ENCODE data around the gene FAF2.
"Not testable (repeated sequence)": the region's sequence is repeated elsewhere in the genome, so short reads cannot be mapped to it uniquely, and the experiment has no call there.

The FAF2 gene, protein sequence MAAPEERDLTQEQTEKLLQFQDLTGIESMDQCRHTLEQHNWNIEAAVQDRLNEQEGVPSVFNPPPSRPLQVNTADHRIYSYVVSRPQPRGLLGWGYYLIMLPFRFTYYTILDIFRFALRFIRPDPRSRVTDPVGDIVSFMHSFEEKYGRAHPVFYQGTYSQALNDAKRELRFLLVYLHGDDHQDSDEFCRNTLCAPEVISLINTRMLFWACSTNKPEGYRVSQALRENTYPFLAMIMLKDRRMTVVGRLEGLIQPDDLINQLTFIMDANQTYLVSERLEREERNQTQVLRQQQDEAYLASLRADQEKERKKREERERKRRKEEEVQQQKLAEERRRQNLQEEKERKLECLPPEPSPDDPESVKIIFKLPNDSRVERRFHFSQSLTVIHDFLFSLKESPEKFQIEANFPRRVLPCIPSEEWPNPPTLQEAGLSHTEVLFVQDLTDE

GRCh38 chr5:176447978-176448608 is at the start of gene FAF2:
Gene FAF2, plus strand, starts transcription at chr5:176448385. Its CDS starts 23 bp downstream, at chr5:176448408.
- DNase-seq: peak; percentile 97 to 99

- DNase-seq: no peak
Measured at GRCh38 chr5:176400382-176401156, 47.6 kb upstream of the FAF2 start.

DNA sequence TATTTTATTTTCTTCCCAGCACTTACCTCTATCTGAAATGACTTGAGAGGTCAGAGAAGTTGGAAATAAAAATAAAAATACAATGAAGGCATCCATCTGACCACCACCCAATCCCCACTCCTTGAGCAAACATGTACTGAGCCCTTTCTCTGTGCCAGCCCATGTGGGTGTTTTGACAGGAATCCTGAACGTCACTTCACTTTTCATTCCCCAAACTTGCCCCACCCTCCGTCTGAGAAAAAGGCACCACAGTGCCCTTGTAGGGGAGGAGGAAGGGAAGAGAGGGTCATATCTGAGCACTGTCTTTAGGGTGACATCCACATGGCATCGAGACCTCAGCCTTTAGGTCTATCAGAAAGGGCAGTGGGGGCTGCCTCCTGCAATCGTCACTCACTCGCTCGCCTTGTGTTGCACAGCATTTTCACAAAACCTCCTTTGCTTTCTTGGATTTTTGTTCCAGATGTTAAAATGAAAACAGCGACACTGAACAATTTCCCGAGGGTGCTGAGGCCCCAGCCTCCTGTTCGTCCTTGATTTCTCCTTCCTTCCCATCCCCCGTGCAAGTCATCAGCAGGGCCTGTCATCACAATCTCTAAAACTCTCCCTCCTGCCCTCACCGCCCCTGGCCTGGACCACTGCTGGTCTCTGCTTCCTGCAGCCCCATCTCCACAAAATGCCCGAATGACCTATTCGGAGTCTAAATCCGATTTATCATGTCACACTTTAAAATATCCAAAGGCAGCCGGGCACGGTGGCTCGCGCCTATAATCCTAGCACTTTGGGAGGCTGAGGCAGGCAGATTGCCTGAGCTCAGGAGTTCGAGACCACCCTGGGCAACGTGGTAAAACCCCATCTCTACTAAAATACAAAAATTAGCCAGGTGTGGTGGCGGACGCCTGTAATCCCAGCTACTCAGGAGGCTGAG is 46.6 kb upstream of the FAF2 start:
- no peak for DNase-seq

- no peak for DNase-seq
Measured at GRCh38 chr5:176405656-176406435, 42.3 kb upstream of the FAF2 start.

DNA sequence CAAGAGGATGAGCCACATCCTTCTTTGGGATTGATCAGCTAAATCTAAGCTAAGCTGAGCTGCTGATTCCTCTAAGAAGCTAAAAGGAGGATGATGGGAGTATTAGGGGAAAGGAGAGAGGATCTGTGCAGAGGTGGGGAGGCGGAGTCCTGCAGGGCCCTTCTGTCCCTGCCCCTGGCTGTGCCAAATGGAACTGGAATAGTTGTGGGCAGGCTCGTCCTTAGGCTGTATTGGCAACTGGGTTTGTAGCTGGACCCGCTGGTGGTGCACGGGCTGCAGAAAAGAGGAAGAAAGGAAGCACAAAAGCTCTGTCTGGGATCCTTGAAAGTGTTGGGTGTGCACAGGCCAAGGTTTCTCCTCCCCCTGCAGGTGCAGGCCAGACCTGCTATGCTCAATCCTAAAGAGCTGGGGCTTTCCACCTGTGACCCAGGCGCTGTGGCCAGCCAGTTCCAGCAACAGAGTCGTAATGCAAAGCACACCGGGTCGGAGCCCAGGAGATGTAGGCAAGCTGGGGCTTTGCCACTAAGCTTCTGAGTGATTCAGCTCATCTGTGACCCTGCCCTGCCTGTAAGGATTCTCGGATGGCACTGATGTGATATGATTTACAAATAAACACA is 41.6 kb upstream of the FAF2 start:
- no peak for DNase-seq

- no peak for DNase-seq
Measured at GRCh38 chr5:176407456-176408251, 40.5 kb upstream of the FAF2 start.

GRCh38 chr5:176408252-176408573 is 40.0 kb upstream of the FAF2 start:
- DNase-seq: not testable (repeated sequence)

GRCh38 chr5:176408590-176408989 is 39.6 kb upstream of the FAF2 start:
- DNase-seq: no peak

DNA sequence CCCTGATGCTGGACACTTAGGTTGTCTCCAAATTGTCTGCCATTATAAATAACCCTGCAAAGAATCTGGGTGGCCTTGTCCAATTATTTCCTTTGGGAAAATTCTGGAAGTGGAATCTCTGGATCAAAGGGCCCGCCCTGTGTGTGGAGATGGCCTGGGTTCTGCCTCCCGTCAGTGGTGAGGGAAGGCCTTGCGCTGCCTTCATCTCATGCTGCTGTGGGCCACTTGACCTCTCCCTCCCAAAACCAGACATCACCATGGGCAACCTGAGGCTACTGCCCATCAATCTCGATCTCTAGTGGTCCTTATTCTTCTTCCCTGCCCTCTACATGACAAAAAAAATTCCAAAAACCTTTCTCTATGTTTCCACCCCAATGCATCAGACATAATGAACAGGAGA is 38.4 kb upstream of the FAF2 start:
- no peak for DNase-seq

DNA sequence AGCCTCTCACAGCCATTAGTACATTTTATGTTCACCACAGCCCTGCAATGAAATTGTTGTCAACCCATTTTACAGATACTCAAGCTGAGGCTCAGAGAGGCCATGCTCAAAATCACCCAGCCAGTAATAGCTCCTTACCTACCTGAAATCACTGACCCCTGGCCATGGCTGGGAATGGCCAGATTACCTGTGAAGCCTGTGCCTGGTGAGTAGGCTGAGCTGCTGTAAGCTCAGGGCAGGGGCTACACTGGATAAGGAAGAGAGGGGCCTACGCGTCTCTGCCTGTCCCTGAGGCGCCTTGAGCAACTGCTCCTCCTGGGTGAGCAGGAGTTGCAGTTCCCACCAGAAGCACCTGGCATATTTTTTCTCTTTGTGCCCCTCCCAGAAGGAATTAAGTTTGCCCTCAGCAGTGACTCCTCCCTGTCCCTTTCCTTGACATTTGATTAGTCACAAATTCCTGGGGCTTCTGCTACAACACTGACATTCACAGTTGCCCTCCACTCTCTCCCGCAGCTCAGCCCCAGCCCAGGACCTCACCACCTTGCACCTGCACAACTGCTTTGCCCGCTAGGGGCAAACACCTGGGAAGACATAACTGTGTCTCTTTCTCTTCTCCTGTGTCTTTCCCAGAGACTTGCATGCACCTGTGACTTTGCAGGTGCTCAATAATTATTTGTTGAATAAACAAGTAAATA is 37.6 kb upstream of the FAF2 start:
- DNase-seq: no peak

DNA sequence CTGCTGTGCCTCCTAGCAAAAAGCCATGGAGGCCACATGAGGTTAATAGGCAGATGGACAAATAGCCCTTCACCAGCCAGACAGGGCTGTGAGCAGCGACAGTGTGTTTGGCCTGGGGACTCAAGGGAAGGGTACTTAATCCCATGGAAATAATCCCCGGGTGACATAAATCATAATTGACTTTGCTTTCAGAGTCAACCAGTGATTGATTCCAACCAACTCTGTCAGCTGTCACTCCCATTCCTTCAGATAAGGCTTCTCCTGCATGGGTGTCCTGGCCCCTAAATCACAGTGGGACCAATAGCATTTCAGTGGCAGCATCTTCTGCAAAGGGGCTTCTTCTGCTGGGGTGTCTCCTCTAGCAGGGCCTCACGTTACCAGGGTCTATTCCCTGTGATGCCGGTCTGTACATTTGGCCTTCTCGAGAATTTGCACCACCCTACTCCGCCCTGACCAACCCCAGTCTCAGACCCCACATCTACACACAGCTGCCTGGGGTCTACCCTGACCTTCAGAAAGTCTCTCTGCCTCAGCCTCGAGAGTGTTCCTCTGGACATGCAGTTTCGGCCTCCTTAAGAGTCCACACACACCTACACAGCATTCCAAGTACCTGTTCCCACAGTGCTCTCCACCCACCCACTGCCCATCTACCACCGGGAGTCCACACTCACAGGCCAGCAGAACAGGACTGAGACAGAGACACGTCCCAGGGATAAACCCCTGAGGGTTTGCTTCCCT is 35.5 kb upstream of the FAF2 start:
- DNase-seq: no peak

- DNase-seq: no peak
Measured at GRCh38 chr5:176413255-176413565, 35.0 kb upstream of the FAF2 start.

DNA sequence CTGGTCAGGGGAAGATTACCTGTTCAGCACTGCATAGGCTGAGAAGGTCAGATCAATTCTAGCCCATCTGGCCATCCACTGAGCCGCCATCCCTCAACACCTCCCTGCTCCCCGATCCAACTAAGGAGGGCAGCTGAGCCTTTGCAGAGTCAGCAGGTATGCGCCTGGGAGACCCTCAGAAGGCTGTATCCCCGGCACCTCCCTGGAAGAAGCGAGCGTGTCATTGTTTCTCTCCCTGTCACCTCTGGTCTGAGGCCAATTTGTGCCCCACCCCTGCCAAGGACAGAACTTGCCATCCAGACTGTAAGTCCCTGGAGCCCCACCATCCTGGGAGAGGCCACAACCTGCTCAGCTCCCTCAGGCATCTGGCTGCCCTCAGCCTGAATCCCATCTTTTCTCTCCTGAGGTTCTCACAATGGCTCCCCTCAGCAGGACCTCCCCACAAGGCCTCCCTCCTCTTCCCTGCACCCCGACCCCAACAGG is 34.4 kb upstream of the FAF2 start:
- DNase-seq: no peak

DNA sequence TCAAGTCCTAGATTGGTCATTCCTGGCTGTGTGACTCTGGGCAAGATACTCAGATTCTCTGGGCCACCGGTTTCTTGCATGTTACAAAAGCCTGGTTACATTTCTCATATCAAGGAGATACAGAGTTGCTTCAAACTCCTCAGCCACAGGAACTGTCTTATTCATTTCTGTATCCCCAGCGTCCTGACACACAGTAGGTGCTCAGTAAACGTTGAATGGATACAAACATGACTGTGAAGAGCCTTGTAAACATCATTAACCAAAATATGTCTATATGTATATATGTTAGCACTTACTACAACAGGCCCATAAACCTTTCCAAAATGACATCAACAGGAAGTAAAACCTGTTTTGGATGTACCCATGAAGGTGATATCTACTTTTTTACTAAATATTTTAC is 33.5 kb upstream of the FAF2 start:
- no peak for DNase-seq

DNA sequence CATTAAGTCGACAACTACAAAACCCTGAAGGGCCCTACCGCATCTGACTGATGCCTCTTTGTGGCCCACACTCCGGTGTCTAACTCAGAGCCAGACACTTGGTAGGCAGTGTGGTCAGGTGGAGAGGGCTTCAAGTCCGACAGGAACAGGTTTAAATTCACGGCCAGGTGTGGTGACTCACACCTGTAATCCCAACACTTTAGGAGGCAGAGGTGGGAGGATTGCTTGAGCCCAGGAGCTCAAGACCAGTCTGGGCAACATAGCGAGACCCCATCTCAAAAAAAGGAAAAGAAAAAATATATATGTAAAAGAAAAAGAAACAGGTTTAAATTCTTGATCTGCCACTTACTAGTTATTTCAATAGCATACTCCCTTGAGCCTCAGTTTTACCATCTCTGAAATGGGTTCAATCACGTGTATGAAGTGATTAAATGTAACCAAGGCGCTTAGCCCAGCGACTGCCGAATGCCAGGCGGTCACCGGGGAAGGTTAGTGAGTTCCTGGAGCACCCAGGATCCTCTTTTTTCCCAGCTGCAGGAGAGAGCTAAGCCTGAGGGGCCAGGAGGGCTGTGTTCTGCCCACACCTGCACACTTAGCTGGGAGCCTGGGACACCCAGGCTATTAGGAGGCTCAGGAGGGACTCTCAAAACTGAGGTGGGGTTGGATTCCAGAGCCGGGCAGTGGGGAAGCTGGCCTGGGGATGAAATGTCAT is 32.8 kb upstream of the FAF2 start:
- DNase-seq: peak in 1 of 2 donors; percentile 13

DNA sequence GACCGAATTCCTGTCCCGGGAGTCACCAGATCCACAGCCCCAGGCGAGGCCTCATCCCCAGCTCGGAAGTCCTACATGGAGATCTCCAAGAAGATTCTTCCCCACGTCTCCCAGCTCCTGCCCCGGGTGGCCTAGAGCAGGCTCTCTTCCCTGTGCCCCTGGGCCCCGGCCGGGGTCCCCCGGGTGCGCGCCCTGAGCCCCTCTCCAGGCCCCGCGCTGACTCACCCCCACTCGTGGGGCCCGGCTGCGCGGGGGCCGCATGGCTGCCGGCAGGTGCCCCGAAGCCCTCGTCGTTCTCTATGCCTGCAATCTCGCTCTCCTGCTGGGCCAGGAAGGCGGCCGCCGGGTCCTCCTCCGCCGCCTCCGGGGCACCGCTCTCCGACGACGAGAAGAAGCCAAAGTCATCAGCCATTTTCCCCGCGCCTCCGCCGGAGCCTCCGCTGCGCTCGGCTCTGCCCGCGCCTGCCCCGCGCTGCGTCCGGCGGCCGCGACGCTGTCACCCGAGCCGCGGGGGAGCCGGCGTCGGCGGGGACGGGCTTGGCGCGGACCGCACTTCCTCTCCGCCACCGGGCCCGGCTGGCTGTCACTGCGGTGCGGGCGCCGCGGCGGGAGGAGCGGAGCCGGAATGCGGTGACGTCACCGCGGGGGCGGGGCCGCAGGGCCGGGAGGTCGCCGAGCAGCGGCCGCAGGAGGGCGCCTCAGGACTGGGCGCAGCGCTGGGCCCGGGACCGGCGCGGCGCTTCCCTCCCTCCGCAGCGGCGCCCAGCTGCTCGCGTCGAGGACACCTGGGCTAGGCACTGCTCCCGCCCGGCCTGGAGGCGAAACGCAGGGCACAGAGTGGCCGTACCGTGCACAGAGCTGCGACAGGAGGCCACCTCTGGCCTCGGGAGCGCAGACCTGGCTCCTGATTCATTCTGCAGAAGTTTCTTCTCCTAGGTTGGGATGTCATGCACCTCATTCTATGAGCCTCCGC is 31.9 kb upstream of the FAF2 start, which contains the start of gene CLTB:
CLTB (minus strand) TSS at position 588 of the 973 bp plus-strand sequence; CDS start at position 412, 176 bp downstream.
- DNase-seq: peak; percentile 92 to 94

DNA sequence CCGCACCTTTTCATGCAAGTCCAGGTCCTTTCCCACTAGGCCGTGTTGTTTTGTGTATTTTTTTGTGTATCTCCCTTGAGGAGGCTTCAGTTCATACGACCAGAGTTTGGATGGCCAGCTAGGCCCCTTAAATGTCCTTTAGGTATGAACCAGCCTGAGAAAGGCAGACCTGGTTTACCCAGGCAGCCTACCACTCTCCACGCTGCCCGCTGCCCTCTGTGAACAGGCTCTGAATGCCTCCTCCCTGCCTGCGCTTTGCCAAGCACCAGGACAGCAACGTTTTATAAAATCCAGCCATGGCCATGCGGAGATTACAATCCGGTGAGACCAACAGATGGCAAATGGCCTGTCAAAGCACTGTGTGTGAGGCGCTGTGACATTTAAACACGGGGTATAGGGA is 31.2 kb upstream of the FAF2 start:
- no peak for DNase-seq
